ENCODE data around the gene FAM107B. TPM values are rescaled to one million over a fixed set of nuclear protein-coding genes. Genes with fewer than 3 reads are reported as not detected.

FAM107B gene
- total and polyA plus RNA-seq, 4 donors: 24.9 to 58.1 (median 30.9) TPM

GRCh38 chr10:14567421-14567820, 207.3 kb downstream of the FAM107B start:
- H3K27ac ChIP-seq (ENCODE audit: low read depth in 1 of 2, low read length in 2 of 2): peak overlapping the region; percentile 21 to 78

GRCh38 chr10:14566498-14566897, 208.2 kb downstream of the FAM107B start:
- no peaks in the 10 kb centered on the region for H3K36me3 ChIP-seq (ENCODE audit: control insufficient read depth in 4 of 4, insufficient read depth in 3 of 4, low read depth in 1 of 4, low read length in 3 of 4)
- no peaks in the 10 kb centered on the region for H3K9me3 ChIP-seq (ENCODE audit: control insufficient read depth in 4 of 4, low read length in 3 of 4)
- H3K4me1 ChIP-seq (ENCODE audit: control insufficient read depth in 4 of 4, insufficient read depth in 4 of 4, low read length in 3 of 4): peaks cover 14 to 65% (median 28%) of the 10 kb centered on the region in 4 donors
- no peak for TF ChIP-seq YY1 (IDR thresholded peaks at IDR 0.05)
- TF ChIP-seq RXRA (IDR thresholded peaks at IDR 0.05): no peak
- no peaks in the 10 kb centered on the region for H3K27me3 ChIP-seq (ENCODE audit: control insufficient read depth in 4 of 4, insufficient read depth in 4 of 4, low read length in 3 of 4)
- no peak overlapping the region for H3K4me3 ChIP-seq (ENCODE audit: low read depth in 1 of 3, low read length in 3 of 3)
- no peak overlapping the region for H3K9ac ChIP-seq (ENCODE audit: low read depth in 1 of 2, low read length in 2 of 2)
- peak overlapping the region; percentile 14 to 89 for H3K27ac ChIP-seq (ENCODE audit: low read depth in 1 of 2, low read length in 2 of 2)
- DNase-seq (ENCODE audit: low spot score): no peak
- WGBS: 95% methylated on average over 10 of the region's 10 CpGs

More at GRCh38 chr10:14567421-14567820, 207.3 kb downstream of the FAM107B start:
- Histone ChIP-seq H3K36me3 (ENCODE audit: control insufficient read depth in 4 of 4, insufficient read depth in 3 of 4, low read depth in 1 of 4, low read length in 3 of 4) (no peaks in the 10 kb centered on the region), H3K4me1 (ENCODE audit: control insufficient read depth in 4 of 4, insufficient read depth in 4 of 4, low read length in 3 of 4) (peaks cover 12 to 64% (median 25%) of the 10 kb centered on the region in 4 donors), H3K9ac (ENCODE audit: low read depth in 1 of 2, low read length in 2 of 2) (no peak overlapping the region), H3K27me3 (ENCODE audit: control insufficient read depth in 4 of 4, insufficient read depth in 4 of 4, low read length in 3 of 4) (no peaks in the 10 kb centered on the region), H3K9me3 (ENCODE audit: control insufficient read depth in 4 of 4, low read length in 3 of 4) (no peaks in the 10 kb centered on the region), H3K4me3 (ENCODE audit: low read depth in 1 of 3, low read length in 3 of 3) (no peak overlapping the region)
- WGBS: 75% methylated on average over 4 of the region's 4 CpGs
- no peak for TF ChIP-seq NR2F2 (IDR thresholded peaks at IDR 0.05)
- TF ChIP-seq YY1 (IDR thresholded peaks at IDR 0.05): no peak
- no peak for TF ChIP-seq RAD21 (IDR thresholded peaks at IDR 0.05)
- peak; percentile 37 for TF ChIP-seq SP1 (IDR thresholded peaks at IDR 0.05)
- TF ChIP-seq FOXA1 (IDR thresholded peaks at IDR 0.05): no peak
- TF ChIP-seq FOXA2 (IDR thresholded peaks at IDR 0.05): no peak
- no peak for TF ChIP-seq EGR1 (IDR thresholded peaks at IDR 0.05; ENCODE audit: low read depth in 2 of 2)
- TF ChIP-seq HNF4G (IDR thresholded peaks at IDR 0.05): peak; percentile 32
- TF ChIP-seq ZBTB33 (IDR thresholded peaks at IDR 0.05): no peak
- no peak for TF ChIP-seq RXRA (IDR thresholded peaks at IDR 0.05)
- no peak for TF ChIP-seq ATF3 (IDR thresholded peaks at IDR 0.05)
- TF ChIP-seq, protein P1, sequence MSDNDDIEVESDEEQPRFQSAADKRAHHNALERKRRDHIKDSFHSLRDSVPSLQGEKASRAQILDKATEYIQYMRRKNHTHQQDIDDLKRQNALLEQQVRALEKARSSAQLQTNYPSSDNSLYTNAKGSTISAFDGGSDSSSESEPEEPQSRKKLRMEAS (IDR thresholded peaks at IDR 0.05): no peak
- TF ChIP-seq HNF4A (conservative IDR thresholded peaks at IDR 0.05): peak; percentile 57 to 71
- no peak for TF ChIP-seq CTCF (IDR thresholded peaks at IDR 0.05; ENCODE audit: low read depth, low read length, missing input control)
- DNase-seq (ENCODE audit: low spot score): no peak

GRCh38 chr10:14565199-14565598, 209.5 kb downstream of the FAM107B start:
- H3K9ac ChIP-seq (ENCODE audit: low read depth in 1 of 2, low read length in 2 of 2): no peak overlapping the region
- 70% methylated on average over 5 of the region's 5 CpGs for WGBS
- no peaks in the 10 kb centered on the region for H3K27me3 ChIP-seq (ENCODE audit: control insufficient read depth in 4 of 4, insufficient read depth in 4 of 4, low read length in 3 of 4)
- H3K4me3 ChIP-seq (ENCODE audit: low read depth in 1 of 3, low read length in 3 of 3): no peak overlapping the region
- H3K27ac ChIP-seq (ENCODE audit: low read depth in 1 of 2, low read length in 2 of 2): peak overlapping the region; percentile 77 to 89
- no peaks in the 10 kb centered on the region for H3K36me3 ChIP-seq (ENCODE audit: control insufficient read depth in 4 of 4, insufficient read depth in 3 of 4, low read depth in 1 of 4, low read length in 3 of 4)
- H3K9me3 ChIP-seq (ENCODE audit: control insufficient read depth in 4 of 4, low read length in 3 of 4): no peaks in the 10 kb centered on the region
- H3K4me1 ChIP-seq (ENCODE audit: control insufficient read depth in 4 of 4, insufficient read depth in 4 of 4, low read length in 3 of 4): peaks cover 14 to 61% (median 29%) of the 10 kb centered on the region in 4 donors
- no peak for DNase-seq (ENCODE audit: low spot score)
- TF ChIP-seq RAD21 (IDR thresholded peaks at IDR 0.05) (no peak), TAF1 (conservative IDR thresholded peaks at IDR 0.05) (no peak), JUND (IDR thresholded peaks at IDR 0.05) (no peak), HNF4G (IDR thresholded peaks at IDR 0.05) (no peak), HNF4A (conservative IDR thresholded peaks at IDR 0.05) (no peak), GABPA (IDR thresholded peaks at IDR 0.05 in 1 of 2, conservative IDR thresholded peaks at IDR 0.05 in 1 of 2) (no peak), ATF3 (IDR thresholded peaks at IDR 0.05) (no peak)
- TF ChIP-seq, protein P2, sequence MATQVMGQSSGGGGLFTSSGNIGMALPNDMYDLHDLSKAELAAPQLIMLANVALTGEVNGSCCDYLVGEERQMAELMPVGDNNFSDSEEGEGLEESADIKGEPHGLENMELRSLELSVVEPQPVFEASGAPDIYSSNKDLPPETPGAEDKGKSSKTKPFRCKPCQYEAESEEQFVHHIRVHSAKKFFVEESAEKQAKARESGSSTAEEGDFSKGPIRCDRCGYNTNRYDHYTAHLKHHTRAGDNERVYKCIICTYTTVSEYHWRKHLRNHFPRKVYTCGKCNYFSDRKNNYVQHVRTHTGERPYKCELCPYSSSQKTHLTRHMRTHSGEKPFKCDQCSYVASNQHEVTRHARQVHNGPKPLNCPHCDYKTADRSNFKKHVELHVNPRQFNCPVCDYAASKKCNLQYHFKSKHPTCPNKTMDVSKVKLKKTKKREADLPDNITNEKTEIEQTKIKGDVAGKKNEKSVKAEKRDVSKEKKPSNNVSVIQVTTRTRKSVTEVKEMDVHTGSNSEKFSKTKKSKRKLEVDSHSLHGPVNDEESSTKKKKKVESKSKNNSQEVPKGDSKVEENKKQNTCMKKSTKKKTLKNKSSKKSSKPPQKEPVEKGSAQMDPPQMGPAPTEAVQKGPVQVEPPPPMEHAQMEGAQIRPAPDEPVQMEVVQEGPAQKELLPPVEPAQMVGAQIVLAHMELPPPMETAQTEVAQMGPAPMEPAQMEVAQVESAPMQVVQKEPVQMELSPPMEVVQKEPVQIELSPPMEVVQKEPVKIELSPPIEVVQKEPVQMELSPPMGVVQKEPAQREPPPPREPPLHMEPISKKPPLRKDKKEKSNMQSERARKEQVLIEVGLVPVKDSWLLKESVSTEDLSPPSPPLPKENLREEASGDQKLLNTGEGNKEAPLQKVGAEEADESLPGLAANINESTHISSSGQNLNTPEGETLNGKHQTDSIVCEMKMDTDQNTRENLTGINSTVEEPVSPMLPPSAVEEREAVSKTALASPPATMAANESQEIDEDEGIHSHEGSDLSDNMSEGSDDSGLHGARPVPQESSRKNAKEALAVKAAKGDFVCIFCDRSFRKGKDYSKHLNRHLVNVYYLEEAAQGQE (IDR thresholded peaks at IDR 0.05): no peak
- TF ChIP-seq, protein P1 (IDR thresholded peaks at IDR 0.05): no peak
